Measurements from ENCODE around the gene UBE2I. TPM values are rescaled to one million over a fixed set of nuclear protein-coding genes. Genes with fewer than 3 reads are reported as not detected.

The UBE2I gene
- total RNA-seq, 1 experiment from 2014 or later = 261 TPM

DNA sequence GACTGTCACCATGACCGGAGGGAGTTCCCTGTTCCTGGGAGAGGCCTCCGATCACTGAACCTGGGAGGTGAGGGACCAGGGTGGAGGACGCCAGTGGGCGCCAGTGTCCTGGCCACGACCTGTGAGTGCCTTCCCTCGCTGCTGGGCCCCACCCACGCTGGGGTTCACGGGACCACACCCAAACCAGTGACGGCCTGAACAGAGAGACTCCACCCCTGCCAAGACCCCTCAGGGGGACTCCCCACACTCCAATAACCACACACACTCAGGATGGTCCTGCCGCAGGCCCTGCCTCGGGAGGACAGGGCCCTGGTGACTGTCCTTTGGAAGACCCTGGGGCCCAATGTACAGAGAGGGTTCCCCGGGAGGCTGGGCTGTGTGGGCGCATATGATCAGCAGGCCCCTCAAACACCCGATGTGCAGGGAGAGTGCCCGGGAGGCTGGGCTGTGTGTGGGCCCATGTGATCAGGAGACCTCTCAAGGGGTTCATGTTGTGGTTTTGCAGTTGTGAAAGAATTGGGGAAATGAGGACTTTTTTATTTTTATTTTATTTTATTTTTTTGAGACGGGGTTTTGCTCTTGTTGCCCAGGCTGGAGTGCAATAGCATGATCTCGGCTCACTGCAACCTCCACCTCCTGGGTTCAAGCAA lies 27.0 kb upstream of the UBE2I start:
- DNase-seq = no peak
- no TSS peak for BruUV-seq (replicated peaks)
- intact Hi-C loops (cut with micrococcal nuclease; ENCODE audit: unreplicated experiment) = no loop called here
- no peaks in the 10 kb centered on the region for H3K36me3 Mint-ChIP-seq (ENCODE audit: insufficient read depth, unreplicated experiment)
- H3K9me3 Mint-ChIP-seq (ENCODE audit: low read depth, unreplicated experiment) = no peaks in the 10 kb centered on the region
- H3K27ac Mint-ChIP-seq (ENCODE audit: unreplicated experiment) = no peak overlapping the region
- CTCF ChIA-PET = no interaction called here
- no peaks in the 10 kb centered on the region for H3K4me1 Mint-ChIP-seq (ENCODE audit: low read depth, unreplicated experiment)
- H3K27me3 Mint-ChIP-seq (ENCODE audit: unreplicated experiment) = peaks cover 100% of the 10 kb centered on the region
- TF ChIP-seq, protein P1, sequence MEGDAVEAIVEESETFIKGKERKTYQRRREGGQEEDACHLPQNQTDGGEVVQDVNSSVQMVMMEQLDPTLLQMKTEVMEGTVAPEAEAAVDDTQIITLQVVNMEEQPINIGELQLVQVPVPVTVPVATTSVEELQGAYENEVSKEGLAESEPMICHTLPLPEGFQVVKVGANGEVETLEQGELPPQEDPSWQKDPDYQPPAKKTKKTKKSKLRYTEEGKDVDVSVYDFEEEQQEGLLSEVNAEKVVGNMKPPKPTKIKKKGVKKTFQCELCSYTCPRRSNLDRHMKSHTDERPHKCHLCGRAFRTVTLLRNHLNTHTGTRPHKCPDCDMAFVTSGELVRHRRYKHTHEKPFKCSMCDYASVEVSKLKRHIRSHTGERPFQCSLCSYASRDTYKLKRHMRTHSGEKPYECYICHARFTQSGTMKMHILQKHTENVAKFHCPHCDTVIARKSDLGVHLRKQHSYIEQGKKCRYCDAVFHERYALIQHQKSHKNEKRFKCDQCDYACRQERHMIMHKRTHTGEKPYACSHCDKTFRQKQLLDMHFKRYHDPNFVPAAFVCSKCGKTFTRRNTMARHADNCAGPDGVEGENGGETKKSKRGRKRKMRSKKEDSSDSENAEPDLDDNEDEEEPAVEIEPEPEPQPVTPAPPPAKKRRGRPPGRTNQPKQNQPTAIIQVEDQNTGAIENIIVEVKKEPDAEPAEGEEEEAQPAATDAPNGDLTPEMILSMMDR (IDR thresholded peaks at IDR 0.05; ENCODE audit: unreplicated experiment) = no peak
- no peak overlapping the region for H3K4me3 Mint-ChIP-seq (ENCODE audit: low read depth, unreplicated experiment)

DNA sequence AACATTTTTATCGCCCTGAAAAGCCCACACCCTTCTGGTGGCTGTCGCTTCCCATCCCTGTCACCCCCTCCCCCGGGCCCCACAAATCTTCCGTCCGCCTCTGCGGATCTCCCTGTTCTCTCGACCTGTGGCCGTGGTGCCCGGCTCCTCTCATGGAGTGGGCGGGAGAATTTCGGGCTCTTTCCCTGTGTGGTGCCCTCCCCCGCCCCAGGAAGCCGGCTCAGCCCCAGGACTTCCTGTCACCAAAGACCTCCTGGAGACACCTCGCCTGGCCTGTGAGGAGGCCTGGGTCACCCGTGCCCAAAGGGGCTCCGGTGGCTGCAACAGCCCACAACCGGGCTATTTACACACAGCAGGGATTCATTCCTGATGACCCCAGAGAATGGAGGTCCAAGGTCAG lies 26.1 kb upstream of the UBE2I start:
- no peaks in the 10 kb centered on the region for H3K36me3 Mint-ChIP-seq (ENCODE audit: insufficient read depth, unreplicated experiment)
- no TSS peak for BruUV-seq (replicated peaks)
- CTCF ChIA-PET = no interaction called here
- DNase-seq = no peak
- H3K27ac Mint-ChIP-seq (ENCODE audit: unreplicated experiment) = no peak overlapping the region
- TF ChIP-seq, protein P1 (IDR thresholded peaks at IDR 0.05; ENCODE audit: unreplicated experiment) = no peak
- H3K9me3 Mint-ChIP-seq (ENCODE audit: low read depth, unreplicated experiment) = no peaks in the 10 kb centered on the region
- H3K4me1 Mint-ChIP-seq (ENCODE audit: low read depth, unreplicated experiment) = no peaks in the 10 kb centered on the region
- no peak overlapping the region for H3K4me3 Mint-ChIP-seq (ENCODE audit: low read depth, unreplicated experiment)
- intact Hi-C loops (cut with micrococcal nuclease; ENCODE audit: unreplicated experiment) = no loop called here
- H3K27me3 Mint-ChIP-seq (ENCODE audit: unreplicated experiment) = peaks cover 100% of the 10 kb centered on the region

DNA sequence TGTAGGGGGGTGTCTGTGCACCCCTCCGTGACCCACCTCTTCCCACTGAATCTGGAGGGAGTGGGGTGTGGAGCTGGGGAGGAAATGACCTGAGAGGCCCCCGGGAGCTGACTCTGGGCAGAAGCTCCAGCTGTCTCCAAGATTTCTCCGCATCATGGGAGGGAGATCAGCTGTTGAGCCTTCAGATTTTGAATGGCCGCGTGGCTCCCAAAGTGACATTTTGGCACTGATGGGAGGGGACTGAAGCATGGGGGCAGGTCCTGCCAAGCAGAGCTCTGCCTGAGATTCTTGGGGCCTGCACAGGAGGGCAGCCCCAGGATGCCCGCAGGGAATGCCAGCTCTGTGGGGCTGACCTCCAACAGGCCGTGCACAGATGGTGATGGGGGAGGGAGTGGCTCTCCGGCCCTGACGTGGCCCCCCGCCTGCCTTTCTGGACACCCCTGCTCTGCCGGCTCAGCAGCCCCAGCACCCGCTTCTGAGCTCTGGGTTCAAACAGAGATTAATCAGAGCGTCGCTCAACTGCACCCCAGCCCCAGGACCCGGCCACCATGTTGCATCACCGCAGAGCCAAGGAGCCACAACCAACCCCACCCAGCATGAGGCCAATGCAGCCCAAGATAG lies 25.3 kb upstream of the UBE2I start:
- Mint-ChIP-seq H3K27ac (ENCODE audit: unreplicated experiment) (no peak overlapping the region), H3K36me3 (ENCODE audit: insufficient read depth, unreplicated experiment) (no peaks in the 10 kb centered on the region), H3K27me3 (ENCODE audit: unreplicated experiment) (peaks cover 100% of the 10 kb centered on the region), H3K9me3 (ENCODE audit: low read depth, unreplicated experiment) (no peaks in the 10 kb centered on the region), H3K4me1 (ENCODE audit: low read depth, unreplicated experiment) (no peaks in the 10 kb centered on the region), H3K4me3 (ENCODE audit: low read depth, unreplicated experiment) (no peak overlapping the region)
- CTCF ChIA-PET = interaction anchor here (0.6 kb wide), 1 partner anchor 10 kb away, joined by 5 read pairs; no protein-coding TSS in a partner anchor
- intact Hi-C loops (cut with micrococcal nuclease; ENCODE audit: unreplicated experiment) = no loop called here
- TF ChIP-seq, protein P1 (IDR thresholded peaks at IDR 0.05; ENCODE audit: unreplicated experiment) = no peak
- DNase-seq = no peak
- BruUV-seq (replicated peaks) = no TSS peak

DNA sequence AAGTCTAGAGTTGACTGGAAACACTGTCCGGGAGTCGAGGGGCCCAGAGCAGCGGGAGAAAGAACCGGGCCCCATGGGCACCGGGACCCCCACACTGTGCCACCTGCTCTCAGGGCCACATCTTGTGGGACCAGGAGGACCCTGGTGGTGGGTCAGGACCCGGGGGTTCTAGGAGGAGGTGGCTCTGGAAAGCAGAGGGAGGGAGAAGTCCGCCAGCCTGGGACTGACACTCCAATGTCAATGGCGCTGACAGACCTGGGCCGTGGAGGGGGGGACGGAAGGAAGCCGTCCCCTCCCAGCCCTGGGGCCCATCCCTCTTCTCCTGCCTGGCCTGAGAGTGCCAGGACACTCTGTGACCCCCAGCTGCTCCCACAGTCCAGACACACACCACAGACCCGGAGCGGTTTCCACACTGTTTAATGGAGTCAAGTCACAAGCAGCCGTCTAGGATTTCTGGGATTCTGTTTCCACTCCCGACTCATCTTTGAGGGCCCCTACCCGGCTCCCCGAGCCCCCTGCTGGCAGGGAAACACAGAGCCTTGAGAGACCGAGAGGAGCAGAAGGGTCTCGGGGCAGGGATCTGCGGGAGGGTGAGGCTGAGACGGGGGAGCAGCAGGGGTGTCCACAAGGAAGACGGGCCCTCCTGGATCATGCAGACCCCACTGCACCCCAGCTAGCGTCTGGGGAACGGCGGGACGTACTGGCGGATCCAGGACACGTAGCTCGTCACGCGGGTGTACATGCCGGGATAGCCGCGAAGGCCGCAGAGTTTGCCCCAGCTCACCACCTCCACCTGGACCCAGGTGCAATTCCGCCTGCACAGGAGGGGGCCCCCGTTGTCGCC lies 23.5 kb upstream of the UBE2I start:
- BruUV-seq (replicated peaks) = no TSS peak
- no peak for DNase-seq
- Mint-ChIP-seq H3K4me3 (ENCODE audit: low read depth, unreplicated experiment) (no peak overlapping the region), H3K27me3 (ENCODE audit: unreplicated experiment) (peaks cover 96% of the 10 kb centered on the region), H3K9me3 (ENCODE audit: low read depth, unreplicated experiment) (no peaks in the 10 kb centered on the region), H3K27ac (ENCODE audit: unreplicated experiment) (no peak overlapping the region), H3K4me1 (ENCODE audit: low read depth, unreplicated experiment) (no peaks in the 10 kb centered on the region), H3K36me3 (ENCODE audit: insufficient read depth, unreplicated experiment) (no peaks in the 10 kb centered on the region)
- intact Hi-C loops (cut with micrococcal nuclease; ENCODE audit: unreplicated experiment) = no loop called here
- CTCF ChIA-PET = no interaction called here
- TF ChIP-seq, protein P1 (IDR thresholded peaks at IDR 0.05; ENCODE audit: unreplicated experiment) = no peak

Measured in Calu3 (cell line).